ENCODE data around the gene DPF3.

DPF3 gene

DNA sequence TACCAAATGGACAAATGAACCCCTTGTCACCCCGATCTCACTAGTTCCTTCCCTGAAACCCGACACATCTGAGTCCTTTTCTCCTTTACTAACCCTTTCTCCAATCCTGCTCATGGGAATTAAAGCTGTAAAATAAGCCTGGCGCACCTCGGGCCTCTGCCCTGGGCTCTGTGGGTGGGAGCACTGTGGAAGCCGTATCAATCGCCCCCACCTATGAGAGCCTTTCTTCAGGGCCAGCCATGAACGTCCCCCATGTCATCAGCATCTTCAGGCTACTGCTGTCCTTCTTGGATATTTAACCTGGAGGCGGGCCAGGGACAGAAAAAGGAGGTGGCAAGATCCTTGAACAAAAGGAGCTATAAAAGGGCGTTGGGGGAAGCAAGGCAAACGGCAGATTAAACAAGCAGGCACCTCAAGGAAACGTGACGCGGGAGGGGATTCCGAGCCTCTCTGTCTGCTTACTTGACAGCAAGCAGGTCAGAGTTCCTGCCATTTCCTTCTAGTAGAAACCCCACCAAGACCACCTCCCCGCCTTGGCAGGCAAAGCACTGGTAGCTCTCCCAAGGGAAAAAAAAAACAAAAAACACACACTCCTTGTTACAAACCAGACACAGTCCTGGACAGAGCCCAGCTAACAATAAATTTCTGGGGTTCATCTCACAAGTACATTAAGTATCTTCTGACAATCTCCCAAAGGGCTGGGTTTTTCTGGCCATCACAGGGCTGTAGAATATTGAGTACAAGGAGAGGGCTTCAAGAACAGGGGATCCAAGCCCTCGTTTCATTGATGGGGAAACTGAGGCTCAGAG, 62.9 kb downstream of the DPF3 start:
- FAIRE-seq, result no peak

- FAIRE-seq, result no peak
These were observed 63.5 kb downstream of the DPF3 start for GRCh38 chr14:72830356-72830755.

- no peak for FAIRE-seq
These were observed 65.3 kb downstream of the DPF3 start for GRCh38 chr14:72828604-72829003.

DNA sequence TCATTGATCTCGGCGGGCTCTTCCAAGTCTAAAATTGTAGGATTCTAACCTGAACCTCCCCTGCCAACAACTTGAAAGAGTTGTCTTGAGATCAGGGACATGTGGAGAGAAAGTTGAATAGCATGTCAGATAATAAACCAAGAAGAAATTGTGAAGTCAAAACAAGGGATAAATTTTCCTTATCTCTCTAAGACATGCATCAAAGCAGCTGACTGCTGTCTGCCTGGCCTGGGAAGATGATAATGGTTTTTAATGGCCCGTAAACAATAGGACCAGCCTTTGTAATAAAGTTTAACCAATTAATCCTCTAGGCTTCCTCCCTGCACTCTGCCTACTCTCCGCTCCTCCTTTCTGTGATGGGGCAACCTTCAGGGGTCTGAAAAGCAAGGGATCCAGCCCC, 67.9 kb downstream of the DPF3 start:
- FAIRE-seq, result no peak

DNA sequence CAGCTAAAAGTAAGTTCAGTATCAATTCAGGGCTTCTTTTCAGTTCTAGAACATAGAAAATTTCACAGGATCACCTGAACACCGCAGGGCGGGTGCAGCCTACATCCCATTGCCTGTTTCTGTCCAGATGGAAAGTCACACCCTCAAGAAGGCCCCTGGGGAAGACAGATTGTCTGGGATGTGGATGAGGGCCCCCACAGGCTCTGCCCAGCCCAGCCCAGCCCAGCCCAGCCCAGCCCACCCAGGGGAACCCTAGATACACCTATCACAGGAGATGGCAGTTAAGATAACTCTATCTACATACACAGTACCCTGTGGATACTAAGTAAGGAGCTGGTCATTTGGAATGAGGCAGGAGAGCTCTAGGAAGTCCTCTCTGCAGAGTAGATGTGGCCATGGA, 68.4 kb downstream of the DPF3 start:
- FAIRE-seq, result no peak

DNA sequence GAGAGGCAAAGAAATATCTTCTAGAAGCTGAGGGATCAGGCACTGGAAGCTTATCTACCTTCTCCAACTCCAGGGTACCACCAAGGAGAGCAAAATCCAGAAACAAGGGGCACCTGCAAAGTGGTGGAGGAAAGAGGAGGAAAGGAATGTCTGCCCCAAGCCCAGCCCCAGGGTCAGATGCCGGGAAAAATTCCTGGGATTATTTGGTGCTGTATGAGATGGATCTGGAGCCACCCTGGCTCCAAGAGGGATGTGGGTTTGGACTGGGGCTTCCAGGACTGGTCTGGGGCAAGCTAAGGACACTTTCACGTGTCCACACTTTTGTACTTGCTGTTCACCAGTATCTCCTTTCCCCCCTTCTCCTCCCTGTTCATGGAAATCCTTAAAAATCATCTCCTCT, 69.8 kb downstream of the DPF3 start:
- no peak for FAIRE-seq

DNA sequence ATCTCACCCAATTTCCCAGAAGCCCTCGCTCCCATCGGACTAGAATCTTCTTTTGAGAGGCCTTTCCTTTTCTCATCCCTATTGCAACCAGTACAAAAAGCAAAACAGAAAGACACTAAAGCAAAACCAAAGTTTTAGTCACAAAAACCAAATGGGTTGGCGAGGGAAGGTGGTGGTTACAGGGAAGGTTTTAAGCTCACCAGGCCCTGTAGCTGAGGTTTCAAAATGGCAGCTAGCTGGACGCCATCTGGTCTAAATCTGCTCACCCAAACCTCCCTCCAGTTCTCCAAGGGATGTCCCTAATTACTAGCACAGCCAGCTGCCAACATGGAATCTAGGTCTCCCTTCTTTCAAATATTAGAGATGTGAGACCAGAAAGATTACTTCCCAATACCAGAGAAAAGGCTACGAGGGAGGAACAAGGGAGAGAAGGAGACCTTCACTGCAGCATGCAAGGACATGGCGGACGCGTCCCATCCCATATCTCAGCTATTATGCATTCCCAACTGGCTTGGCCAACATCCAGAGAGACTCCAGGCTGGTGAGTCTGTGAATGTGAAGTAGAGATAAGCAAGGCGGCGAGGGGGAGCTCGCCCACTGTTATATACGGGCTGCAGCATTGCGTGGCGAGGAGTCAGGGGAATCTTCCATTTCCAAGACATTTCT, 70.8 kb downstream of the DPF3 start:
- FAIRE-seq, result no peak

DNA sequence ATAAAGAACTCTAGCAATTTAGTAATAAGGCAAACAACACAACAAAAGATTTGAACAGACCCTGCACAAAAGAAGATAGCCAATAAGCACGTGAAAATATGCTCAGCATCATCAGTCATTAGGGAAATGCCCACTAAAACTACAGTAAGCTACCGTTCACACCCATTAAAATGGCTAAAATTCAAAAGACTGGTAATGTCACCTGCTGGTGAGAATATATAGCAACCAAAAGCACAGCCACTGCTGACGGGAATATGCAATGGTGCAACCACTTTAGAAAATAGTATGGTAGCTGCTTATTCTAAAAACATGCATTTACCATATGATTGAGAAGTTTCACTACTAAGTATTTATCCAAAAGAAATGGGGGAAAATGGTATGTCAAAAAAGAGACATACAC, 74.9 kb downstream of the DPF3 start:
- no peak for FAIRE-seq

DNA sequence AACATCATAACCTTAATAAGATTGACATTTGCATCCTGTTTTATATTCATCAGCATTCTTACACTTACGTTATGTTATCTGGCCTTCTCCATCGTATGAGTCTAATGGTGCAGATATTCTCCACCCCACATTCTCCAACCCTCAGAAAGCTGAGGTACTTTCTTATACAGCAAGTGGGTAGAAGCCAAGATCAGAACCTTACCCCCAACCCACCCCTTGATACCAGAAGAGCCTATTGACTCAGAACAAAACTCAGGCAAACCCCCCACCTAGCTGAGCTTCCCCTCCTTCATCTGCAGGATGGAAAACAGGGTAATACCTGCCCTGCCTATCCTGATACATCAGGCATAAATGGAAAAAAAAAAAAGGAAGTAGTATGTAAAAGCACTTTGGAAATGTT, 77.6 kb downstream of the DPF3 start:
- FAIRE-seq, result no peak

DNA sequence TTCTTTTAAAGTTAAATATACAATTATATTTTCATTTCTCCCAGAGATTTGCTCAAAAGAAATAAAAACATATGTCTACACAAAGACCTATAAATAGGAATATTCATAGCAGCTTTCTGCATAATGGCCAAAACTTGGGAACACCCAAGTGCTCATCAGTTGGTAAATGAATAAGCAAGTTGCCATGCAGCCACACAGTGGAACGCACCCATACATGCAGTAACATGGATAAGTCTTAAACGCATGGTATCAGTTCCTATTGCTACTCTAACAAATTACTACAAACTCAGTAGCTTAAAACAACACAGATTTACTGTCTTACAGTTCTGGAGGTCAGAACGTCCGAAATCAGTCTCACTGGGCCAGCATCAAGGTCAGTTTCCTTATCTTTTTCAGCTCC, 78.5 kb downstream of the DPF3 start:
- no peak for FAIRE-seq

GRCh38 chr14:72812292-72812851, 81.5 kb downstream of the DPF3 start:
- no peak for FAIRE-seq

DNA sequence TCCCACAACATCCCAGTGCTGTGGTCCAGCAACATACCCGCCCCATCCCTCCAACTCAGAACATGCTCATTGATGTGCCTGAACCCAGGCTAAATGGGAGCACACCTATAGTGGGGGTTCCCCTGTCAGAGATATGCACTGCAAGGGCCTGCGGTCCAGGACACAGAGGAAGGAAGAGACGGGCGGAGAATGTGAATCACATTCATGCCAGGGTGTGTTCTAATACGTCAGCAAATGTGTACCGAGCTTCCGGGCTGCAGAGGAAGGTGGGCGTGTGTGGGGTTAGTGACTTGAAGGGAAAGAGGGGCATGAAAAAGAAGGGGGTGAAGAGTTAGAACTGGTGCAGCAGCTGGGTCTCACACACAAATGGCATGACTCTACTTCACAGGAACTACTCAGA, 83.7 kb downstream of the DPF3 start:
- FAIRE-seq, result no peak

- no peak for FAIRE-seq
These were observed 84.8 kb downstream of the DPF3 start for GRCh38 chr14:72809063-72809462.

DNA sequence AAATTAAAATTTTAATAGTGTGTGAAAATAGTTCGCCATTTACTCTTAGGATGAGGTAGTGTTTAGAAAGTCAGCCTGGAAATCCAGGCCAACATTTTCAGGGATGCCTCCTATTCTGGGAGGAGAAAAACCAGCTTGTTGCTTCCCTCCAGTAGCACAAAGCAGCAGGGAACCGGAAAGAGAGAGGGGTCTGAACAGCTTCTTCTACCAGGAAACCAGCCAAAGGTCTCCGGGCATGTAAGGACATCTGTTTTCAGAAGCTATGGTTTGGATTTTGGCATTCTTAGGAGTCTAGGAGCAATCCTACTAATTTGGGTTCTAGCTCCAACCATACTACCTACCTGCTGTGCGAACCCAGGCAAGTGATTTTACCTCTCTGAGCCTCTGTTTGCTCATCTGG, 85.3 kb downstream of the DPF3 start:
- FAIRE-seq, result no peak

GRCh38 chr14:72802588-72802946, 91.3 kb downstream of the DPF3 start:
- no peak for FAIRE-seq

DNA sequence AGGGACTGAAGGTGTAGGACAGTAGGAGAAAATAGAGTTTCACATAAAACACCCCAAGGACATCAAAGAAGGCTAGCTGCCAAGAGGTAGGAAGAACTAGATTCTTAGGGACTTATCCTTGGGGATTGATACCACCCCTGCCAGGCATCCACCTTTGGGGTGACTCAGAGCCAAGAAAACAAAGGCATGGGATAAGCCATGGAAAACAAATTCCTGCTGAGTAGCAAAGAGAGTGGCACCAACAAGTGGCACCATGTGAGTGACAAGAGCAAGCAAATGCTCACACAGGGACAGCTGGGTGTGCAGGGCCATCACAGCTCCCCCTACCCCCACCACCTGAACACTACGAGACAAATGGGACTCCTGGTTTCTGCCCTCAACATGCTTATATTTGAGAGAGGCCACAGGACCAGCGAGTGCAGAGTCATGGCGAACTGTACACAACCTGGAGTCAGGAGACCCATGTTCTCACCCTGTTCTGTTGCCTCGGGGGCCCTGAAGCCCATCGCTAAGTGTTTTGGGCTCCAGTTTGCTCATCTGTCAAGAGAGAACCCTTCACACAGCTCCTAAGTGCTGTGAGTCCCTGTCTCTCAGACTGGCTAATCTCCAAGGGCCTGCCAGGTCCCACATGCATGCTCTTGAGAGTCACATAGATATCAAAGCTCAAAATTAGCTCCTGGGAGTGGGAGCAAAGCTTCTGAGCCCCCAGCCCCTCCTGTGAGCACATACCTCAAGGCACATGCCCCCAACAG, 91.9 kb downstream of the DPF3 start:
- no peak for FAIRE-seq

DNA sequence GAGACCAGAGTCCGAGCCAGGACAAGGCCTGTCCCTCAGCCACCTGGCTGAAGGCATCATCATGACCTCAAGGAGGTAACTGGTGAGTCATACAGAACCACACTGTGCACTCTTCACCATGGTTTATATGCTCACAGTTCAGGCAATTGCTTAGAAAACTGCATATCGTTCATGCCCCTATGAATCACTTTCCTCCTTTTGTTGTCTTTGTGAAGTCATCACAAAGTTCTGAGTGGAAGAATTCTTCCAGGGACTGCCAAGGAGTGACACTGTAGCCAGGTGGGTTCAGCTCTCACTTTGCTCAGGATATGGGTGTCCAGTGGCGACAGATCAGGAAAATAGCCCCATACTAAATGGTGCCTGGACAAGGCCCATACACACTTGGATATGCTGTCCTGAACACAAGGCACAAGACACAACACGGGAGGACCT, 92.5 kb downstream of the DPF3 start:
- FAIRE-seq, result no peak

- FAIRE-seq, result no peak
These were observed 93.0 kb downstream of the DPF3 start for GRCh38 chr14:72800848-72801370.

DNA sequence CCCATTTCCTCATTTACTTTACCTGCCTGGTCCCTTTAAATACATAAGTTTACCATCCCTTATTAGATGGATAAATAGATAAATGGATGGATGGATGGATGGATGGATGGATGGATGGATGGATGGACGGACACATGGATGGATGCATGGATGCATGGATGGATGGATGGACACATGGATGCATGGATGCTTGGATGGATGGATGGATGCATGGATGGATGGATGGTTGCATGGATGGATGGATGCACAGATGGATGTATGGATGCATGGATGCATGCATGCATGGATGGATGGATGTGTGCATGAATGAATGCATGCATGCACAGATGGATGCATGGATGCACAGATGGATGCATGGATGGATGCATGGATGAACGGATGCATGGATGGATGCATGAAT, 93.6 kb downstream of the DPF3 start:
- no peak for FAIRE-seq

DNA sequence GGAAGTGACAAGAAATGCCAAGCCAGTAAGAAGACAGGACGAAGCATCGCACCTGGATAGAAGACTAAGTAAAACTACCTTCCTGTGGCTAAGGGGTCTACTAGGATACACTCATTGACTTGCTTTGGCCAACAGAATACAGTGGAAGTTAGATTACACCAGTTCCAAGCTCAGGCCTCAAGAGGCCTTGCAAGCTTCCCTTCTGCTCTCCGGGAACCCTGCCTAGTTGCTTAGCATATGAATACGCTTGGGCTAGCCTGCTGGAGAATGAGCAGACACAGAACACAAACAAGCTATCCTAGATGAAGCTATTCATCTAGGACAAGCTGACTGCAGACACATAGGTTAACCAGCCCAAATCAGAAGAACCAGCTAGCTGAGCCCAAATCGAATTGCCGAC, 97.0 kb downstream of the DPF3 start:
- FAIRE-seq, result no peak

DNA sequence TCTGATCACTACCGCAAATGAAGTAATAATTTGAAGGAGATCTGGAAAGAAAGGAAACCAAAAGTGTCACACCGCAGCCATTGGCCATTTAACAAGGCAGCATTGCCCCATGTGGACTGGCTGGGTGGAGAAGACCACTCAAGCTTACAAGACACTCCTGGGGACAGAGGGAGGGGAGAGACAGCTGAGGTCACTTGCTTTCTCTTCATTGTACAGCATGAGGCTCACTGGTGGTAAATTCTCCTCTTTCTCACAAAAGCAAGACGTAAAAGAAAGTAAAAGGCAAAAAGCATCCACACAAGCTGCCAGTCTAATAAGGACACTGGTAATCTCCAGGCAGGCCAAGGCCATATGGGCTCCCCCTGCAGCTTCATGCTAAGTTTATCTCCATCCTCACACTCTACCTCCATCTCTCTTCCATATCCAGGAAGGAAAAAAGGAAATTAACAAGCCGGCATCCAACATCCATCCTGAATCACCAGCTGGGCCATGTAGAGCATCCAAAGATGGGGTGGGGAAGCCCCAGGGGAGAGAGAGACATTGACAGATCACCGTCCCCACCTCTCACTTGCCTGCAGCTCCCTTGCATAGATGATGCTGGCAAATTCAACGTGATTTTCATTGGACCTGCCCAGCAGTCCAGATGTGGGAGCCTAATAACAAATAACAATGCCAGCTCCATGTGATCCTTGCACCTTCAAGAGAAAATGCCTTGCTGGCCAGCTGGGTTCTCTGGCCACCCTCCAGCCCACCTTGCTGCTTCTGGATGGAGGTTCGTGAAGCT, 100.6 kb downstream of the DPF3 start:
- no peak for FAIRE-seq

- FAIRE-seq, result no peak
These were observed 101.7 kb downstream of the DPF3 start for GRCh38 chr14:72792051-72792788.
